ENCODE data around the gene NAP1L4.

Gene NAP1L4

GRCh38 chr11:2915473-2915872, 76.7 kb downstream of the NAP1L4 start:
- no peak for DNase-seq (ENCODE audit: low read depth, low spot score)
- TF ChIP-seq, protein P1, sequence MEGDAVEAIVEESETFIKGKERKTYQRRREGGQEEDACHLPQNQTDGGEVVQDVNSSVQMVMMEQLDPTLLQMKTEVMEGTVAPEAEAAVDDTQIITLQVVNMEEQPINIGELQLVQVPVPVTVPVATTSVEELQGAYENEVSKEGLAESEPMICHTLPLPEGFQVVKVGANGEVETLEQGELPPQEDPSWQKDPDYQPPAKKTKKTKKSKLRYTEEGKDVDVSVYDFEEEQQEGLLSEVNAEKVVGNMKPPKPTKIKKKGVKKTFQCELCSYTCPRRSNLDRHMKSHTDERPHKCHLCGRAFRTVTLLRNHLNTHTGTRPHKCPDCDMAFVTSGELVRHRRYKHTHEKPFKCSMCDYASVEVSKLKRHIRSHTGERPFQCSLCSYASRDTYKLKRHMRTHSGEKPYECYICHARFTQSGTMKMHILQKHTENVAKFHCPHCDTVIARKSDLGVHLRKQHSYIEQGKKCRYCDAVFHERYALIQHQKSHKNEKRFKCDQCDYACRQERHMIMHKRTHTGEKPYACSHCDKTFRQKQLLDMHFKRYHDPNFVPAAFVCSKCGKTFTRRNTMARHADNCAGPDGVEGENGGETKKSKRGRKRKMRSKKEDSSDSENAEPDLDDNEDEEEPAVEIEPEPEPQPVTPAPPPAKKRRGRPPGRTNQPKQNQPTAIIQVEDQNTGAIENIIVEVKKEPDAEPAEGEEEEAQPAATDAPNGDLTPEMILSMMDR (IDR thresholded peaks at IDR 0.05; ENCODE audit: low read depth, low read length): no peak
- no peak overlapping the region for H3K4me3 ChIP-seq (ENCODE audit: low read depth, low read length)
- in situ Hi-C loops (cut with HindIII; ENCODE audit: low sequenced_read_pairs): no loop called here

- H3K4me3 ChIP-seq (ENCODE audit: low read depth, low read length): no peak overlapping the region
- TF ChIP-seq, protein P1 (IDR thresholded peaks at IDR 0.05; ENCODE audit: low read depth, low read length): no peak
- in situ Hi-C loops (cut with HindIII; ENCODE audit: low sequenced_read_pairs): no loop called here
- DNase-seq (ENCODE audit: low read depth, low spot score): no peak
Observed at GRCh38 chr11:2914455-2915195, 77.5 kb downstream of the NAP1L4 start.

- TF ChIP-seq, protein P1 (IDR thresholded peaks at IDR 0.05; ENCODE audit: low read depth, low read length): no peak
- in situ Hi-C loops (cut with HindIII; ENCODE audit: low sequenced_read_pairs): no loop called here
- no peak overlapping the region for H3K4me3 ChIP-seq (ENCODE audit: low read depth, low read length)
- DNase-seq (ENCODE audit: low read depth, low spot score): no peak
Observed at GRCh38 chr11:2913776-2914175, 78.4 kb downstream of the NAP1L4 start.

- no peak overlapping the region for H3K4me3 ChIP-seq (ENCODE audit: low read depth, low read length)
- TF ChIP-seq, protein P1 (IDR thresholded peaks at IDR 0.05; ENCODE audit: low read depth, low read length): no peak
- in situ Hi-C loops (cut with HindIII; ENCODE audit: low sequenced_read_pairs): no loop called here
- DNase-seq (ENCODE audit: low read depth, low spot score): peak; percentile 74
Observed at GRCh38 chr11:2913019-2913431, 79.1 kb downstream of the NAP1L4 start.

GRCh38 chr11:2912498-2912897, 79.6 kb downstream of the NAP1L4 start:
- in situ Hi-C loops (cut with HindIII; ENCODE audit: low sequenced_read_pairs): no loop called here
- TF ChIP-seq, protein P1 (IDR thresholded peaks at IDR 0.05; ENCODE audit: low read depth, low read length): no peak
- H3K4me3 ChIP-seq (ENCODE audit: low read depth, low read length): no peak overlapping the region
- DNase-seq (ENCODE audit: low read depth, low spot score): peak; percentile 89

DNA sequence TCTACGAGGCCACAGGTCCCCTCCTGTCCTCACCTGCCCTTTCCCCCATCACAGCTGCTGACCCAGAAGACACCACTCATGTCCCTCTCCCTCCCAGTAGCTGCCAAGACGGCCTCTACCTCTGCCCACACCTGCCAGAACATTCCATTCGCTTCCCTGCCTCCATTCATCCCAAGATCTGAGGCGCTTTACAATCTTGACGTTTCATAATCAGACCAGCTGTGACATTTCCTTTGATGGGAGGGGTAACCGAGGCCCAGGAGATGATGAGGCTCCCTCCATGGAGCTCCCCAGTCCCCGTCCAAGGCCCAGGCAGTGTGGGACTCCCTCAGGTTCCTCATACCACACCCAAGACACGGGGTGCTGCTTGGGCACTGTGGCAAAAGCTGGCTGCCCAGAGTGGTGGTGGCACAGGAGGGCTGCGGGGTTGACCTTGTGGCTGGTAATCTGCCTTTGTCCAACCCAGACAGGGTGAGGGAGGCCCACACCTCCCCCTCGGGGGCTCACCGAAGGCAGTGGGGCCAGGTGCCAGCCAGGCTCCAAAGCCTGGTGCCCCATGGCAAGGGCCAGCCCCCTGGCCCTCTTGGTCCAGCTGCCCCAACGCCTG, 80.2 kb downstream of the NAP1L4 start:
- TF ChIP-seq, protein P1 (IDR thresholded peaks at IDR 0.05; ENCODE audit: low read depth, low read length): no peak
- in situ Hi-C loops (cut with HindIII; ENCODE audit: low sequenced_read_pairs): no loop called here
- no peak for DNase-seq (ENCODE audit: low read depth, low spot score)
- H3K4me3 ChIP-seq (ENCODE audit: low read depth, low read length): no peak overlapping the region
